ENCODE measurements around the gene KRT5. TPM values are rescaled to one million over a fixed set of nuclear protein-coding genes. Genes with fewer than 3 reads are reported as not detected.
"Not testable (repeated sequence)": the region's sequence is repeated elsewhere in the genome, so short reads cannot be mapped to it uniquely, and the experiment has no call there.

The KRT5 gene
- total RNA-seq, 2 experiments from 2014 or later: not detected

DNA sequence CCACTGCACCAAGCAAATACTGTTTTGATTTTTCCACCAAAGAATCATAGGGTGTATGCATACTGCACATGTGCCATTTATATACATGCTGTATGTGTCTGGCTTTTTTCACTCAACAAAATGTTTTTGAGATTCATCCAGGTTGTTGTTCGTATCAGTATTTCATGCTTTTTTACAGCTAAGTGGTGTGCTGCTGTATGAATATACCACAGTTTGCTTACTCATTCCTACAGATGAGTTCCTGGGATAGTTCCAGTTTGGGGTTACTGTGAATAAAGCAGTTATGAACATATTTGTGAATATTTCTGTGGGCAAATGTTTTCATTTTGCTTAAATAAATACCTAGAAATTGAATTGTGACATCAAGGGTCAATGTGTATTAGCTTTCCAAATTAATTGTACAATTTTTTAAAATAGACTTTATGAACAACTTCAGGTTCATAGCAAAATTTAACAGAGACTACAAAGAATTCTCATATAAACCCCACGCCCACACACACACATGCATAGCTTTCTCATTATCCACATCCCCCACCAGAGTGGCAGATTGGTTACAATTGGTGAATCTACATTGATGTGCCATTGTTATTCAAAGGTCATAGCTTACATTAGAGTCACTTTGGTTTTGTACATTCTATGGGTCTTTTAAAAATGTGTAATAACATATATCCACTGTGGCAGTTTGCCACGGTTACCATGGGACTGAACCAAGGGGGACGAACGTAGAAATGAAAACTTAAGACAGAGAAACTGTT, 20.2 kb downstream of the KRT5 start:
- no peak overlapping the region for H3K27ac Mint-ChIP-seq
- H3K4me3 Mint-ChIP-seq: no peak overlapping the region
- ChIA-PET POLR2A (no interaction called here), CTCF (interaction anchor here (1.2 kb wide), 1 partner anchor 12 kb away, joined by 7 read pairs; no protein-coding TSS in a partner anchor)
- no peaks in the 10 kb centered on the region for H3K9me3 Mint-ChIP-seq (ENCODE audit: low read depth)
- intact Hi-C loops (cut with DNase I, micrococcal nuclease): loop anchor here in 1 of 2 experiments (10.0 kb wide), 1 partner anchor 105 kb away; no protein-coding TSS in a partner anchor
- H3K27me3 Mint-ChIP-seq: peaks cover 1% of the 10 kb centered on the region
- DNase-seq (no peak), ATAC-seq (no peak)
- H3K4me1 Mint-ChIP-seq: no peaks in the 10 kb centered on the region
- no peaks in the 10 kb centered on the region for H3K36me3 Mint-ChIP-seq (ENCODE audit: low read depth)

DNA sequence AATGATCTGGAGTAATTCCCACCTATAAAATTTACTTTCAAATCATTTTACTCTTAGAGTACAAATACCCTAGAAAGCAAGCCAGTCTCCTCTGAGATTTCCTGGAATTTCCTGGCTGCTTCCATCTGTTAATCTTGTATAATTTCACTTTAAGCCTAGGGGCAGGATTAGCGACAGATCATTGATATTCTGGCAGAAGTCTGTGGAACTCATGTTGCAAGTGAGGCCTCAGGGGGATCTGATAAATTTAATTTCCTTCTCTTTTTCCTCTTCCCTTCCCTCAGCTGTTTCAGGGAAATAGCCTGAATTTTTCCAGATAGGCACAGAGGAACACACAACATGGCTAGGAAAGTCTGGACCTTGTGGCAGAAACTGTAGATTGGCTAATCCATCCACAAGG, 21.2 kb downstream of the KRT5 start:
- H3K4me1 Mint-ChIP-seq: no peaks in the 10 kb centered on the region
- H3K4me3 Mint-ChIP-seq: no peak overlapping the region
- ATAC-seq: no peak
- ChIA-PET CTCF (interaction anchor here (1.2 kb wide), 1 partner anchor 10 kb away, joined by 7 read pairs; no protein-coding TSS in a partner anchor), POLR2A (no interaction called here)
- H3K27ac Mint-ChIP-seq: no peak overlapping the region
- no peak for DNase-seq
- intact Hi-C loops (cut with DNase I, micrococcal nuclease): no loop called here
- H3K27me3 Mint-ChIP-seq: peaks cover 1% of the 10 kb centered on the region
- H3K9me3 Mint-ChIP-seq (ENCODE audit: low read depth): no peaks in the 10 kb centered on the region
- no peaks in the 10 kb centered on the region for H3K36me3 Mint-ChIP-seq (ENCODE audit: low read depth)

DNA sequence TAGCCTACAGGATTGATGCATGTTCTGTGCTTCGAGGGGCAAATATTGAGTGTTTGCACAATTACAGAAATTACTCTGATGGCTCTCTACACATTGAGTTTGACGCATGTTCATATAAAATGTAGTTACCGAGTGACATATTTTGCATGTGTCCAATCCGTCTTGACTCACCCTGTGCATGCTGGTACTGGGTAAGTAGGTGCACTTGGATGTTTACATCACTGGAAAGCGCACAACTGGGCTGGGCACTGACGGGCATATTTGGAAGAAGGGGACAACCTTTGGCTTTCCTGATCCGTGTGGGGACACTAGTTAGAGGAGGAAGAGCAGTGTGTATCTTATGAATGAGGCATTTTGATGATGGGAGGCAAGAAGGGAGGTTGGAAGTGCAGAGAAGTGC, 22.2 kb downstream of the KRT5 start:
- intact Hi-C loops (cut with DNase I, micrococcal nuclease): no loop called here

DNA sequence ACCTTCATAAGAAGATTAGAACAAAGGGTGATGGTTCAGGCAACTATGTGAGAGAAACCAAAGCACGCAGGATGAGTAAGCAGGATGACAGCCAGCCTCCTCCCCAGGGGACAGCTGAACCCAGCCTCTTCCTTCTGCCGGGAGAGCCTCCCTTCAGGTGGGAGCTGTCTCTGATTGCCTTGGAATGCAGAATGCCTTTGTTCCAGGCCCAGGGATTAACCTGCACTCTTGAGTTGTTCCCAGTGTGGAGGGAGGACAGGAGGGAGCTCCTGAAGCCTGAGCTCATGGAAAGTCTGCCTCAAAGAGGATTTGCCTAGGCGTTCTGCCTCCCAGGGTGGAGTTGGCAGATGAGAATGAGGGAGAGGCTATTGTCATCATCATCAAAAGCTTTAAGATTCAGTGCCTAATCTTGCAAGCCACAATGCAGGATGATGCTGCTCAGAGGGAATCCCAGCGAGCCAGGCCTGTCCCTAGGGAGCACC, 23.6 kb downstream of the KRT5 start:
- POLR2A ChIA-PET: no interaction called here
- CTCF ChIA-PET: interaction anchor here (1.3 kb wide), 1 partner anchor 123 kb away, joined by 3 read pairs; no protein-coding TSS in a partner anchor

More for the DNA sequence above, 22.2 kb downstream of the KRT5 start:
- ATAC-seq (no peak), DNase-seq (no peak)
- H3K27ac Mint-ChIP-seq: no peak overlapping the region
- no peaks in the 10 kb centered on the region for H3K4me1 Mint-ChIP-seq
- ChIA-PET CTCF (no interaction called here), POLR2A (no interaction called here)
- H3K36me3 Mint-ChIP-seq (ENCODE audit: low read depth): no peaks in the 10 kb centered on the region
- H3K4me3 Mint-ChIP-seq: no peak overlapping the region
- H3K27me3 Mint-ChIP-seq: peaks cover 3% of the 10 kb centered on the region
- no peaks in the 10 kb centered on the region for H3K9me3 Mint-ChIP-seq (ENCODE audit: low read depth)

DNA sequence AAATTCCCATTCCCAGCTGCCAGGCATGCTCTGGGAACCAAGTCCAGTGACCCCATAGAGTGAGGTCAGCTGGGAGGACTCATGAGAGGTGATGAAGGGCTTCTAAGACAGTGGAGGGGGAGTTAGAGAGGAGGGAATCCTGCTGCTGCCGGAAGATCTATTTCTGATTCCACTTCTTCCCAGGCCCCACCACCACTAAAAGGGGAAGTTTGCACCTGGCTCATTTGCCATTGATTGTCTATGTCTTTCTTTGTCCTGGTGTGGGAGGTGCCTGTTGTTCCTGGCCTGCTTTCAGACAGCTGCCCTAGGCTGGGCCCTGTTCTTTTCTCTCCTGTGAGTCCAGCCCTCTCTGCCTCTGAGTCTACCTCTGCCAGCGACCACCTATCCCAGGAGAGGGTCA, 24.1 kb downstream of the KRT5 start:
- Mint-ChIP-seq H3K27ac (no peak overlapping the region), H3K4me3 (no peak overlapping the region), H3K4me1 (no peaks in the 10 kb centered on the region), H3K27me3 (peaks cover 6% of the 10 kb centered on the region), H3K36me3 (ENCODE audit: low read depth) (no peaks in the 10 kb centered on the region), H3K9me3 (ENCODE audit: low read depth) (no peaks in the 10 kb centered on the region)
- CTCF ChIA-PET: interaction anchor here (1.3 kb wide), 1 partner anchor 123 kb away, joined by 3 read pairs; no protein-coding TSS in a partner anchor
- POLR2A ChIA-PET: no interaction called here
- ATAC-seq (no peak), DNase-seq (no peak)
- intact Hi-C loops (cut with DNase I, micrococcal nuclease): no loop called here

More for the DNA sequence above, 23.6 kb downstream of the KRT5 start:
- Mint-ChIP-seq H3K36me3 (ENCODE audit: low read depth) (no peaks in the 10 kb centered on the region), H3K4me1 (no peaks in the 10 kb centered on the region), H3K4me3 (no peak overlapping the region), H3K27ac (no peak overlapping the region), H3K27me3 (peaks cover 6% of the 10 kb centered on the region), H3K9me3 (ENCODE audit: low read depth) (no peaks in the 10 kb centered on the region)
- DNase-seq: no peak
- intact Hi-C loops (cut with DNase I, micrococcal nuclease): no loop called here
- ATAC-seq: no peak

DNA sequence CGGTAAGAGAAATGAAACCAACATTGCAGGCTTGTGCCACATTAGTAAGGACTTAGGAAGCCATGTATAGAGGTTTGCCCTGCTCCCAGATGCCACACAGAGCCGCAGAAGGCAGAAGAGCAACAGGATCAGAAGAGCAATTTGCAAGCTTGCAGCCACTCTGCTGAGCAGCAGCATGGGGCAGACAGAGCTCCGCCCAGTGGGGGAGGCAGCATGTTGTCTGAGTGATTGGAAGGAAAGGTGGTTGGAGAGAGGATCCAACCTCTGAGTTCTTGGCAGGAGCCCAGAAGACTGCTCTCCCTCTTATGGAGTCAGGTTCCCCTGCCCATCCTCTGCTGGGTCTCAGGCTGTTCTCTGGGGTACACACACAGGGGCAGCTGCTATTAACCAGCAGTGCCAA, 24.8 kb downstream of the KRT5 start:
- Mint-ChIP-seq H3K27ac (no peak overlapping the region), H3K4me1 (no peaks in the 10 kb centered on the region), H3K27me3 (peaks cover 6% of the 10 kb centered on the region), H3K9me3 (ENCODE audit: low read depth) (no peaks in the 10 kb centered on the region), H3K36me3 (ENCODE audit: low read depth) (no peaks in the 10 kb centered on the region), H3K4me3 (no peak overlapping the region)
- no peak for ATAC-seq
- no peak for DNase-seq
- intact Hi-C loops (cut with DNase I, micrococcal nuclease): no loop called here
- CTCF ChIA-PET: no interaction called here
- POLR2A ChIA-PET: no interaction called here

DNA sequence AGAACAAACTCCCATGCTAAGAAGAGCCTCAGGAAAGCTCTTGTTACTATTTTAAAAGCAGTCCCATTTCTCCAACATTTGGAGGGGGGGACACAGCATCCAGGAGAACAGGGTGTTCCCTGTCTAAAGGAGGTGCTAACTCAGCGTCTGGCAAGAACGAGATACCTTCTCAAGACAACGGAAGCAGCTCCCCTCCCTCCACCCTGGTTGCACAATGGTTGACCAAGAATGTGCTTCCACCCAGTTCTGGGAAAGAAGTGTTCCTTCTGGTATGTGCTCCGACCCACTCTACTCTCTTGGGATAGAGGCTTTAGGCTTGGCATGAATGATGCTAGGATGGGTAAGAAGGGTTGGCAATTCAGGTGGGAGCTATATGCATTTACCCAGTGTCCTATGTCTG, 25.7 kb downstream of the KRT5 start:
- H3K9me3 Mint-ChIP-seq (ENCODE audit: low read depth): no peaks in the 10 kb centered on the region
- DNase-seq (no peak), ATAC-seq (no peak)
- ChIA-PET CTCF (interaction anchor here (1.2 kb wide), 1 partner anchor 151 kb away, joined by 3 read pairs; no protein-coding TSS in a partner anchor), POLR2A (no interaction called here)
- no peaks in the 10 kb centered on the region for H3K4me1 Mint-ChIP-seq
- H3K4me3 Mint-ChIP-seq: no peak overlapping the region
- H3K27ac Mint-ChIP-seq: no peak overlapping the region
- intact Hi-C loops (cut with DNase I, micrococcal nuclease): no loop called here
- no peaks in the 10 kb centered on the region for H3K36me3 Mint-ChIP-seq (ENCODE audit: low read depth)
- H3K27me3 Mint-ChIP-seq: peaks cover 6% of the 10 kb centered on the region

DNA sequence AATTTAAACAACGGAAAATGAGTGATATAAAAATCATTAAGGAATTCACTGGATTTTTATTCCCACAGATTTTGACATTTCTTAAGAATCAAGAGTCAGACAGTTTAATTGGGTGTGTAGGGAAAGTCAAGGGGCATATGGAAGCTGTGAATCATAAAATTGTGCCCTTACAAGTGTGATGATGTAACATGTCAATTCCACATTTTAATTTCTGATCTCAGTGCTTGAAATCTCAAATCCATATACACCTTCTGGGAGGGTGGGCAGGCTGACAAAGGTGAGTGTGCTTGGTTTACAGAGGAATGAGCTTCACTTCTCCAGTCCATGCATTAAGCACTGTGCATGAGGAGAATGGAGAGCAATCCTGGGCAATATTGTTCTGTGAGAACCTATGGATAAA, 26.1 kb downstream of the KRT5 start:
- no peaks in the 10 kb centered on the region for H3K4me1 Mint-ChIP-seq
- CTCF ChIA-PET: interaction anchor here (1.2 kb wide), 1 partner anchor 151 kb away, joined by 3 read pairs; no protein-coding TSS in a partner anchor
- H3K36me3 Mint-ChIP-seq (ENCODE audit: low read depth): no peaks in the 10 kb centered on the region
- POLR2A ChIA-PET: no interaction called here
- no peak overlapping the region for H3K27ac Mint-ChIP-seq
- H3K4me3 Mint-ChIP-seq: no peak overlapping the region
- peaks cover 6% of the 10 kb centered on the region for H3K27me3 Mint-ChIP-seq
- intact Hi-C loops (cut with DNase I, micrococcal nuclease): no loop called here
- no peaks in the 10 kb centered on the region for H3K9me3 Mint-ChIP-seq (ENCODE audit: low read depth)
- DNase-seq (no peak), ATAC-seq (no peak)

DNA sequence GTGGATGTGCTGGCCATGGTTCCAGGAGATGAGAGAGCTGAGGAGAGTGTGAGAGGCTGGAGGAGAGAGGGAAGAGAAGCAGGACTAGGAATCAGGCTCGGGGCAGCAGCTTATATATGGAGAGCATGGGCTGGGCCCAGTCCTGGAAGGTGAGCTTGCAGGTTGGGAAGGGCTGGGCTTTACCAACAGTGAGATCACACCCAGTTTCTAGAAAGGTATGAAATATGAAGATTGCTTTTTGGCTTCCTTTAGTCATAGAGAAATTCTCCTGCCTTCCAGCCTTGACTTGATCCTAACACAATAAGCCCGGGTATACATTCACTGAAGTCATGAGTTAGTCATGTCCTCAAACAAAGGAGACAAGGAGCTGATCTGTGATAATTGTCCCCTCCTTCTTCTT, 27.0 kb downstream of the KRT5 start, which contains the start of gene KRT6A:
TSS of gene KRT6A (minus strand) at position 86 of the 400 bp plus-strand sequence. CDS start at position 17, 69 bp downstream.
- POLR2A ChIA-PET: no interaction called here
- Mint-ChIP-seq H3K36me3 (ENCODE audit: low read depth) (no peaks in the 10 kb centered on the region), H3K27me3 (peaks cover 6% of the 10 kb centered on the region), H3K27ac (no peak within 1 kb of the TSS), H3K9me3 (ENCODE audit: low read depth) (no peaks in the 10 kb centered on the region), H3K4me3 (no peak within 1 kb of the TSS), H3K4me1 (no peaks in the 10 kb centered on the region)
- intact Hi-C loops (cut with DNase I, micrococcal nuclease): no loop called here
- CTCF ChIA-PET: interaction anchor here (1.2 kb wide), 1 partner anchor 15 kb away, joined by 4 read pairs; no protein-coding TSS in a partner anchor
- DNase-seq (no peak), ATAC-seq (no peak)

DNA sequence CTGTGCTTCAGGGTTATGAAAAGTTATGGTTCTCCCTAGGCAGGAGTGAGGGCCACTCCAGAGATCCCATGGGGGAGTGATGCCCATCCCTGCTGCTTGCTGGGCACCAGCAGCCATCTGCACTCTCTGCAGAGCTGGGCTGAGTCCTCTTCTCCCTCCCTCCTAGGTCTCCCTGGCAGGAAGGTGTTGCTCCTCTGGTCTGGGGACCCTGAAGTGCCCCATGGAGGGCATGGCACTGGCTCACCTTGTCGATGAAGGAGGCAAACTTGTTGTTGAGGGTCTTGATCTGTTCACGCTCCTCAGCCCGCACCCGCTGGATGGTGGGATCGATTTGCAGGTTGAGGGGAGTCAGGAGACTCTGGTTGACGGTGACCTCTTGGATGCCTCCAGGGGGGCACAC, 27.8 kb downstream of the KRT5 start:
- intact Hi-C loops (cut with DNase I, micrococcal nuclease); H3K36me3 Mint-ChIP-seq (ENCODE audit: low read depth); H3K9me3 Mint-ChIP-seq (ENCODE audit: low read depth); H3K27ac Mint-ChIP-seq; H3K4me1 Mint-ChIP-seq; POLR2A ChIA-PET; H3K27me3 Mint-ChIP-seq; CTCF ChIA-PET; ATAC-seq; DNase-seq; H3K4me3 Mint-ChIP-seq: not testable (repeated sequence)

DNA sequence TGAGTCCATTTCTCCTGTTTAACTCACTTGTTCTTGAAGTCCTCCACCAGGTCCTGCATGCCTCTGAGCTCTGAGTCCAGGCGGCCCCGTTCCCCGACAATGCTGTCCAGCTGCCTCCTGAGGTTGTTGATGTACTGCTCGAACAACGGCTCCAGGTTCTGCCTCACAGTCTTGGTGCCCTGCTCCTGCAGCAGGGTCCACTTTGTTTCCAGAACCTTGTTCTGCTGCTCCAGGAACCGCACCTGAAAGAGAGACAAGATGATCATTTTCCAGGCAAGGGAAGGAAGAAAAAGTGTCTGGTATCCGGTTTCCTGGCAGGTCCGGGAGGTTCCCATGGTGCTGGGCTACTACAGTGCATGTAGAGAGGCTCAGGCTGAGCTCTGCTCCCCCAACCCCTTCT, 28.7 kb downstream of the KRT5 start:
- ATAC-seq; H3K4me3 Mint-ChIP-seq; CTCF ChIA-PET; H3K27ac Mint-ChIP-seq; H3K36me3 Mint-ChIP-seq (ENCODE audit: low read depth); POLR2A ChIA-PET; intact Hi-C loops (cut with DNase I, micrococcal nuclease); H3K4me1 Mint-ChIP-seq; H3K9me3 Mint-ChIP-seq (ENCODE audit: low read depth); DNase-seq: not testable (repeated sequence)
- peaks cover 11% of the 10 kb centered on the region for H3K27me3 Mint-ChIP-seq

DNA sequence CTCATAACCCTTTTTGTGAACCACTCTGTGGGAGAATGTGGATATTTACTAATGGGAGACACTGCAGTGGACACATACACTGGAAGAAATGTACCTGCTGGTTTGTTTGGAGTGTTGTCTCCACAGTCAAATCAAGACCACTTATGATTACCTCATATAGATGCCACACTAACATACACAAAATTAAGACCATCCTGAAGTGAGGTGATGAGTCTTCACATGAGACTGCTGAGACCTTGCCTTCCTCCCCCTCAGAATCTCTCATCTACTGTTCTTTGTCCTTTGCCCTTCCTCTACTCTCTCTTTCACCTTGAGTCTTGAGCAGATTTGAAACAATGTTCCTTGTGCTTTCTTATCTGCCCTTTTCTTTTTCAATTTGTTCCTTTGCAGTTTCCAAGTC, 31.5 kb downstream of the KRT5 start:
- H3K36me3 Mint-ChIP-seq (ENCODE audit: low read depth): no peaks in the 10 kb centered on the region
- no peak overlapping the region for H3K4me3 Mint-ChIP-seq
- DNase-seq (no peak), ATAC-seq (no peak)
- intact Hi-C loops (cut with DNase I, micrococcal nuclease): no loop called here
- ChIA-PET CTCF (interaction anchor here (0.7 to 1.0 kb wide), 2 partner anchors 11 to 389 kb away, joined by 3 to 7 read pairs; no protein-coding TSS in a partner anchor), POLR2A (no interaction called here)
- no peaks in the 10 kb centered on the region for H3K4me1 Mint-ChIP-seq
- no peak overlapping the region for H3K27ac Mint-ChIP-seq
- peaks cover 27% of the 10 kb centered on the region for H3K27me3 Mint-ChIP-seq
- peaks cover 12% of the 10 kb centered on the region for H3K9me3 Mint-ChIP-seq (ENCODE audit: low read depth)

All from activated CD4-positive, alpha-beta T cell treated with anti-CD3 and anti-CD28 coated beads for 36 hours (primary cell).